Superior temporal gyrus (tissue), 1 donor: ENCODE data around the gene IQCE.
"Not testable (repeated sequence)": the region's sequence is repeated elsewhere in the genome, so short reads cannot be mapped to it uniquely, and the experiment has no call there.

ENCODE experiments used
- DNase-seq: peaks from one replicate; pipeline ENCODE4 v3.0.0-alpha.2; 2016; ENCODE audit errors: extremely low spot score

IQCE gene

GRCh38 chr7:2602406-2603043, 43.7 kb downstream of the IQCE start:
- no peak for DNase-seq

GRCh38 chr7:2603044-2603965, 44.5 kb downstream of the IQCE start:
- DNase-seq: no peak

DNA sequence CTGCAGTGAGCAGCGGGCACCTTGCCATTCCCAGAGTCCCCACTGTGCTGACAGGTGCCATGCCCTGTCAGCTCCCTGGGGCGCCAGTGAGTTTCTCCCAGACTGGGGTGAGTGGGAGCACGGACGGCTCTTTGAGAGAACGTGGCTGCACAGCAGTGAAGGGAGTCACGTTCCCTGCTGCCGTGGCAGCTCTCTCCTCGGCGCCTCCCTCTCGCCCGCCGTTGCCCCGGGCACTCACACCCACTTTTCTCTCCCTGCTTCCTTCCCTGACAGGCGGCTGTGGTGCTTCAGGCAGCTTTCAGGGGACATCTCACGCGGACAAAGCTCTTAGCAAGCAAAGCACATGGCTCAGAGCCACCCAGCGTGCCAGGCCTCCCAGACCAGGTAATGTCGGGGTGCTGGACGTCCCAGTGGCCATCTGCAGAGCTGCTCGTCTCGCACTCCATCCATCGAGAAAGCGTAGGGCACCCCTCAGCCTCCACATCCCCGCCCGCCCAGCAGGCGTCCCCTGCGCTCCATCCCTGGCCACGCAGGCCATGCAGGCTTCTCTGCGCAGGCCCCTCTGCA, 45.9 kb downstream of the IQCE start:
- no peak for DNase-seq

GRCh38 chr7:2605608-2606538, 47.1 kb downstream of the IQCE start:
- DNase-seq: no peak

- DNase-seq: no peak
Measured at GRCh38 chr7:2606539-2606936, 47.8 kb downstream of the IQCE start.

GRCh38 chr7:2607122-2607922, 48.5 kb downstream of the IQCE start:
- peak; percentile 42 for DNase-seq

DNA sequence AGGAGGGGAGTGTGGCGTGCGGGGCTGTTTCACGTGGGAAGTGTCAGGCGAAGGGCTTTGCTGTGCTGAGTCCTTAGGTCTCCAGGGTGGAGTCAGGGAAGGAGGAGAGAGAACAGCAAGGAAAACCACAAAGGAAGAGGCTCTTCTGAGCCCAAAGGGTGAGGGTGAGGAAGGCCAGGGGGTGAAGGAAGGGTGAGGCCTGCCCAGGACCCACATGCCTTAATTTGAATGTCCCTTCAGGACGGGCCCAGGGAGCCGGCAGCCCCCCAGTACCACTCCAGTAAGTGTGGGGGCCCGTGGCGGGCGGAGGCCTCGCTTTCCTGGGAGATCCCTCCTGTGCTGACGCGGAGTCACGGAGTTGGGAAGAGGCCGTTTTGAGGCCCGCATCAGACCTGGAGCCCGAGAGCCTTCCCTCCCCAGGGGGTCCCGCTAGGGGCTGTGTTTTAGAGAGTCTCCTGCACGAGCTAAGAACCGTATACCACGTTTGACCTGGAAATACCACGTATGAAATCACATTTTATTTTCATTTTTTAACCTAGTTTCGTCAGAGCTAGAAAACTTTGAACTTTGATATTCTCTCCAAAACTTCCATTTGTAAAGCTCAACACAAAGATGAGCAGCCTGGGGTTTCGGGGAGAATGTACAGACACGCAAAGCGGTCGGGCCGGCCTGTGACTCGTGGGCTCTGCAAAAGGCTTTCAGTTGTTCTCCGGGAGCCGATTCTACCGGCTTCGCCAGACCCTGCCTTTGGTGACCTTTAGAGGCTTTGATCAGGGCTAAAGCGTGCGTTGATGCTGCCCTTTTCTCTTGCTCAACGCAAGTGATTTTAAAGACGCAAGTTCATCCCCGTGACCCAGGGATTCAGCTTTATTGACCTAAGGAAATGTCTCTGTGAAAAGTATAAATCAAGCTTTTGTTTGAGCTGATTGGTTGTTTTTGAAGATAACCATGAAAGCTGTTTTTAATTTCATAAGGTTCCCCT, 49.4 kb downstream of the IQCE start:
- no peak for DNase-seq

DNA sequence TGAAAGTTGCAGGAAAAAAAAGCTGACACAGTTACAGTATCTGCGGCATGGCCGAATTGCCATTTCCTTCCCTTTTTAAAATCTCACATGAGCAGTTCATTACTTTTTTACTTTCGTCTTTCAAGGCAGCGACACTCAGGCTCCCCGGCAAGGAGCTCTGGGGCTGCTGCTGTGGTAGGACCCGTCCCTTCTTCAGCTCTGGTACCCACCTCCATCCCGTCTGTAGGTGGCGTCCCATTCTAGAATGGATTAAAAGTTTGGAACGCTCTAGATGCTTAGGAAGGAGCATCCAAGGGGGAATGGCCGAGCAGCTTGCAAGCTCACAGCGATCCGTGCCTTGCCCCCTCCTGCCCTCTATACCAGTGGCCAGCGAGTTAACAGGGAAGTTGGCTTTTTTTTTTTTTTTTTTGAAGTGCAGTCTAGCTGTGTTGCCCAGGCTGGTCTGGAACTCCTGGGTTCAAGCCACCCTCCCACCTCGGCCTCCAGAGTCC, 50.2 kb downstream of the IQCE start:
- DNase-seq: no peak

DNA sequence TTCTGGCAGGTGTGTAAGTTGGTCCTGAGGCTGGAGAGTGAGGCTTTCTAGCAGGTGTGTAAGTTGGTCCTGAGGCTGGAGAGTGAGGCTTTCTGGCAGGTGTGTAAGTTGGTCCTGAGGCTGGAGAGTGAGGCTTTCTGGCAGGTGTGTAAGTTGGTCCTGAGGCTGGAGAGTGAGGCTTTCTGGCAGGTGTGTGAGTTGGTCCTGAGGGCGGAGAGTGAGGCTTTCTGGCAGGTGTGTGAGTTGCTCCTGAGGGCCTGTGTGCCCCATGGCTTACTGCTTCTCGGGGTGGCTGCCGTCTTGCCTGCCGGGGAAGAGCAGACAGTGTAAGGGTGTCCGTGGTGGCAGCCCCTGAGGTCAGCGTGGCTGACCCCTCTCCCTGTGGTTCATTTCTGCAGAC, 50.9 kb downstream of the IQCE start:
- DNase-seq: not testable (repeated sequence)

DNA sequence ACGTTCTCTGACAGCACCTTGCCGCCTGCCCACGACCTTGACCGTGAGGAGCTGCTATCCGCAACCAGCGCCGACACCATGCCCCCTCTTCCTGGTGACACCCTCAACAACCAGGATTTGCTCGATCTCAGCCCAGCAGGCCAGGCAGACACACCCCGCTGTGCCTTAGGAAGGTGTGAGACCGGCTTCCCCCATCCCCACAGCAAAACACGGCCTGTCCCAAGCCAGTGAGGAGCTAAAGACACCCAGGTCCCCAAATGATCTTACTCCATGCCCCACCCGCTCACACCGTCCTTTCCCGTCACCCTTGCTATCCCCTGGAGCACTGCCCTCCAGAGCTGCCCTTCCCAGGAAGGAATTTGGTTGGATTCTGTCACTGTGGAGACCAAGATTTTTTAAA, 51.7 kb downstream of the IQCE start:
- no peak for DNase-seq

GRCh38 chr7:2610898-2611297, 52.1 kb downstream of the IQCE start:
- no peak for DNase-seq

GRCh38 chr7:2611401-2611800, 52.6 kb downstream of the IQCE start:
- no peak for DNase-seq

GRCh38 chr7:2611922-2612321, 53.1 kb downstream of the IQCE start:
- DNase-seq: no peak

- no peak for DNase-seq
Measured at GRCh38 chr7:2612445-2613097, 53.8 kb downstream of the IQCE start.

DNA sequence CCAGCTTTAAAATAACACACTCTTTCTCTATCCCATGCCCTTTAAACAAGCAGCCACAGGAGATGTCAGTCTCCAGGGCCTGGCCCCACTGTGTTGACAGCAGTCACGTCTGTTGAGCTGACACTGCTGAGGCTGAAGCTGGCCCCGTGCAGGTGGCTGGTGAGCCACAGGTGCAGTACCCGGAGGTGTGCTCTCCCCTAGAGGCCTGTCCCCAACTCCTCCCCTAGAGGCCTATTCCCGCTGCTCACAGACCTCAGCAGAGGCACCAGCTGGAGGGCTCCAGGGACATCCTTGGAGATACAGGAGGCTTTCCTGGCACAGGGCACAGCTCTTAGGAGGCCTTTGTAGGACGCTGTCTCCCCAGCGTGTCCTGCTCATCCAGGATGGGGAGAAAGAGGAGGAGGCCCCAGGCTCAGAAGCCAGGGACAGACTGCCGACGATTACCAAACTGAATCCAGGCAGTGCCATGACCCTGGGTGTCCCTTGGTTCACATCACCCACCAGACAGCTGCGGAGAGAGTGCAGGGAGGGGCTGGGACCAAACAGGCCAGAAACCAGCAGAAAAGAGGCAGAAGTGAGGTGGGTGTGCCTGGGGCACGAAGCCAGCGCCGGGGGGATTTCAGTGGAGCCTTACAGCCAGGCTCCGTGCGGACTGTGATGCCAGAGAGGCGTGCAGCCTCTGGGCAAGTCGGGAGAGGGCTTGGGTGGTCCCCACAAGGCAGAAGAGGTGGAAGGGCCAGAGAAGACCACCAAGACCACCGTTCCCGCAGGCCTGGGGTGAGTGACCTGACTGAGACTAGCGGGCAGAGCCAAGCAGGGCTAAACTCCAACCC, 54.5 kb downstream of the IQCE start:
- DNase-seq: no peak

- peak; percentile 38 for DNase-seq
Measured at GRCh38 chr7:2613931-2614600, 55.3 kb downstream of the IQCE start.

- DNase-seq: no peak
Measured at GRCh38 chr7:2614631-2615330, 56.0 kb downstream of the IQCE start.
